ENCODE data around the gene TNFSF12.

DNA sequence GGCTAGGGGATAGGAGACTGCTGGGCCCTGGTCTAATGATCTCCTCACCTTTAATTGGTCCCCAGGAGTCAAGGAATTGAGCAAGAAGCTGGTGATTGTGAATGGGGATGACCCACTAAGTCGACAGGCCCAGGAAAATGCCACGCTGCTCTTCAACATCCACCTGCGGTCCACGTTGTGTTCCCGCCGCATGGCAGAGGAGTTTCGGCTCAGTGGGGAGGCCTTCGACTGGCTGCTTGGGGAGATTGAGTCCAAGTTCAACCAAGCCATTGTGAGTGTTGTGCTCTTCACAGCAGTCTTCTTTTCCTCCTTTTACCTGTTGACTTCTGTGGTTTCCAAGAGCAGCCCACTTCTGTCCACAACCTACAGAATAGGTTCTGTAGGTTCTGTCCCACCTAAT, 45.3 kb upstream of the TNFSF12 start:
- no peak for TF ChIP-seq NR2C2 (CRISPR knock-in tag; IDR thresholded peaks at IDR 0.05)
- TF ChIP-seq CREB1 (CRISPR knock-in tag; IDR thresholded peaks at IDR 0.05), result no peak
- TF ChIP-seq, protein P1, sequence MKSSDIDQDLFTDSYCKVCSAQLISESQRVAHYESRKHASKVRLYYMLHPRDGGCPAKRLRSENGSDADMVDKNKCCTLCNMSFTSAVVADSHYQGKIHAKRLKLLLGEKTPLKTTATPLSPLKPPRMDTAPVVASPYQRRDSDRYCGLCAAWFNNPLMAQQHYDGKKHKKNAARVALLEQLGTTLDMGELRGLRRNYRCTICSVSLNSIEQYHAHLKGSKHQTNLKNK (CRISPR knock-in tag; IDR thresholded peaks at IDR 0.05), result no peak
- TF ChIP-seq TEAD1 (CRISPR knock-in tag; IDR thresholded peaks at IDR 0.05), result no peak

All from WTC11 (cell line).